Vagina (tissue), 2 donors: ENCODE data around the gene GPR137.

ENCODE experiments used
- POLR2A ChIP-seq, 2 donors: fragments of 450-650 bp; IDR thresholded peaks; one replicate each; pipeline ENCODE4 v1.6.1; 2017; ENCODE audit warnings: antibody characterized with exemption in 2 of 2, mild to moderate bottlenecking in 2 of 2, moderate library complexity in 2 of 2
- TF ChIP-seq, protein P1 (sequence below), 3 experiments: fragments of 450-650 bp in 2 of 3; fragments of 200-600 bp in 1 of 3; sonication (generic) in 1 of 3; IDR thresholded peaks; one replicate each; pipeline ENCODE4 v1.5.1; 2017 to 2019; ENCODE audit warnings: antibody characterized with exemption in 3 of 3, mild to moderate bottlenecking in 2 of 3, moderate library complexity in 2 of 3

DNA sequence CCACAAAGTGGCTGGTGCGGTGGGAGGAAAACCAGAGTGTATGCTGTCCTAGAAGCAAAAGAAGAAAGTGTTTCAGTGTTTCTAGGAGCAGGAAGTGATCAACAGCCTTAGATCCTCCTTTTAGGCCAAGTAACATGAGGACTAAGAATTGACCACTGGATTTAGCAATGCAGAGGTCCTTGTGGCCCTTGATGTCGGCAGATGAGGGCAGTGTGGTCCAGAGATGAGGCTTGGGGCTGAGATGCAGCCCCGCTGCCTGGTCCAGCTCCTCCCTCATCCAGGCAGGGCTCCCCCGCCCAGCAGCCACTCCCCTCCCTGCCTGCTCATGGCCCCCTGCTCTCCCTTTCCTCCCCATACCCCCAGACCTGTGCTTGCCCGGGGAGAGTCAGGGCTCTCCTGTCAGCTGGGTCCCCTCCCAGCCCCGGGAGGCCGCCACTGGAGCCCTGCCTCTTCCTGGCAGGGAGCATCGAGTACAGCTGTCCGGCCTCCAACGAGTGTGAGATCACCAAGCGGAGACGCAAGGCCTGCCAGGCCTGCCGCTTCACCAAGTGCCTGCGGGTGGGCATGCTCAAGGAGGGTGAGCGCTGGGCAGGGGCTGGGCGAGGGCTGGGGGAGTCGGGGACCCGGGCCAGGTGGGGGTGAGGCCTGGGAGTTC lies 28.0 kb downstream of the GPR137 start:
- TF ChIP-seq, protein P1, sequence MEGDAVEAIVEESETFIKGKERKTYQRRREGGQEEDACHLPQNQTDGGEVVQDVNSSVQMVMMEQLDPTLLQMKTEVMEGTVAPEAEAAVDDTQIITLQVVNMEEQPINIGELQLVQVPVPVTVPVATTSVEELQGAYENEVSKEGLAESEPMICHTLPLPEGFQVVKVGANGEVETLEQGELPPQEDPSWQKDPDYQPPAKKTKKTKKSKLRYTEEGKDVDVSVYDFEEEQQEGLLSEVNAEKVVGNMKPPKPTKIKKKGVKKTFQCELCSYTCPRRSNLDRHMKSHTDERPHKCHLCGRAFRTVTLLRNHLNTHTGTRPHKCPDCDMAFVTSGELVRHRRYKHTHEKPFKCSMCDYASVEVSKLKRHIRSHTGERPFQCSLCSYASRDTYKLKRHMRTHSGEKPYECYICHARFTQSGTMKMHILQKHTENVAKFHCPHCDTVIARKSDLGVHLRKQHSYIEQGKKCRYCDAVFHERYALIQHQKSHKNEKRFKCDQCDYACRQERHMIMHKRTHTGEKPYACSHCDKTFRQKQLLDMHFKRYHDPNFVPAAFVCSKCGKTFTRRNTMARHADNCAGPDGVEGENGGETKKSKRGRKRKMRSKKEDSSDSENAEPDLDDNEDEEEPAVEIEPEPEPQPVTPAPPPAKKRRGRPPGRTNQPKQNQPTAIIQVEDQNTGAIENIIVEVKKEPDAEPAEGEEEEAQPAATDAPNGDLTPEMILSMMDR (IDR thresholded peaks at IDR 0.05) = no peak
- no peak for TF ChIP-seq POLR2A (IDR thresholded peaks at IDR 0.05)
